Measurements from ENCODE around the gene NDUFA1.

Gene NDUFA1

DNA sequence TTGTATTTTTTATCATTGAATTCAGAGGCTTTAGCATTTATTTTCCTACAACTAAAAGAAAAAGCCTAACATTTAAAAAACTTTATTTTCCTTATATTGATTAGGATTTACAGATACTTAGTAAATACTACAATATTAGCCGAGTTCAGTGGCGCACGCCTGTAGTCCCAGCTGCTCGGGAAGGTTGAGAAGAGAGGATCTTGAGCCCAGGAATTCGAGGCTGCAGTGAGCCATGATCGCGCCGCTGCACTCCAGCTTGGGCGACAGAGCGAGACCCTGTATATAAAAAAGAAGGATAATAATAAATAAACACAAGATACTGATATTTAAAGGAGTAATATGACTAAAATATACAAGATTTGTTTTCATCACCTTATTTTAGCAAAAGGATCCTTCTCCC lies 18.2 kb upstream of the NDUFA1 start:
- TF ChIP-seq, protein P1, sequence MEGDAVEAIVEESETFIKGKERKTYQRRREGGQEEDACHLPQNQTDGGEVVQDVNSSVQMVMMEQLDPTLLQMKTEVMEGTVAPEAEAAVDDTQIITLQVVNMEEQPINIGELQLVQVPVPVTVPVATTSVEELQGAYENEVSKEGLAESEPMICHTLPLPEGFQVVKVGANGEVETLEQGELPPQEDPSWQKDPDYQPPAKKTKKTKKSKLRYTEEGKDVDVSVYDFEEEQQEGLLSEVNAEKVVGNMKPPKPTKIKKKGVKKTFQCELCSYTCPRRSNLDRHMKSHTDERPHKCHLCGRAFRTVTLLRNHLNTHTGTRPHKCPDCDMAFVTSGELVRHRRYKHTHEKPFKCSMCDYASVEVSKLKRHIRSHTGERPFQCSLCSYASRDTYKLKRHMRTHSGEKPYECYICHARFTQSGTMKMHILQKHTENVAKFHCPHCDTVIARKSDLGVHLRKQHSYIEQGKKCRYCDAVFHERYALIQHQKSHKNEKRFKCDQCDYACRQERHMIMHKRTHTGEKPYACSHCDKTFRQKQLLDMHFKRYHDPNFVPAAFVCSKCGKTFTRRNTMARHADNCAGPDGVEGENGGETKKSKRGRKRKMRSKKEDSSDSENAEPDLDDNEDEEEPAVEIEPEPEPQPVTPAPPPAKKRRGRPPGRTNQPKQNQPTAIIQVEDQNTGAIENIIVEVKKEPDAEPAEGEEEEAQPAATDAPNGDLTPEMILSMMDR (conservative IDR thresholded peaks at IDR 0.05; ENCODE audit: low read length) = no peak
- H3K4me3 ChIP-seq (ENCODE audit: low read length) = peak overlapping the region; percentile 55
- DNase-seq (ENCODE audit: low read depth) = no peak

DNA sequence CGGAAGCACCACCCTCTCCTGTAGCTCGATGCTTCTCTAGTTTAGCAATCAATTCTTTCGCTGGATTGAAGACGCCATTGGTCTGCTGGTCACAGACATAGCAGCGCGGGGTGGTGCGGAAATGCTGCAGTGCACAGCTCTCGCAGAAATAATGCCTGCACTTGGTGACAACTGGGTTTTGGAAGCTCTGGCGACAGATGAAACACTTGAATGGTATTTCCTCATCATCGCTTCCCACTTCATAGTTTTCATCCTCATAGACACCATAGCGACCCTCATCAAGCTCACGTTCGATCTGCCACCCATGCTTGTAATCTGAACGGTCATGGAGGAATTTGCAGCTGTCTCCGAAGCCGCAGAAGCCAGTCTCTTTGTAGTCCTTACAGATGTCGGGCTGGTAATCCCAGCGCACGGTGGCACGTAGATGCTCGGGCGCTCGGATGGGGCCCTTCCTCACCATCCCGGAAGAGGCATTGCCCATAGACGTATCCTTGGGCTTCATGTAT lies 953 bp upstream of the NDUFA1 start:
- H3K4me3 ChIP-seq (ENCODE audit: low read length) = peak overlapping the region; percentile 78
- peak; percentile 31 for DNase-seq (ENCODE audit: low read depth)
- TF ChIP-seq, protein P1 (conservative IDR thresholded peaks at IDR 0.05; ENCODE audit: low read length) = no peak

DNA sequence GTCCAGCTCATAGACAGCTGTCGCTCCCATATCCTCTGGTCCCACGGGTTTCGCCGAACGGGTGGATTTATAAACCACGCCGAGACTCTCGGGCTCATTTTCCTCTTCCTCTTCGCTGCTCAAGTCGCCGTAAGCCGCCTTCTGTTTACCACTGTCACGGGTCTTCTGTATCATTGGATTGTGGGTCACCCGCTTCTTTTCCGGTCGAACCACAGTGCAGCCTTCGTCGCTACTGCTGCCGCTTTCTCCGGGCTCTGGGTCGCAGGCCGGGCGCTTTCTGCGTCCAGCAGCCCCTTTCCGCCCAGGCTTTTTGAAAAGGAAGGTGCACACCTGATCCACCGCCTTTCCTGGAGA lies 410 bp upstream of the NDUFA1 start:
- TF ChIP-seq, protein P1 (conservative IDR thresholded peaks at IDR 0.05; ENCODE audit: low read length) = no peak
- DNase-seq (ENCODE audit: low read depth) = no peak
- peak overlapping the region; percentile 78 for H3K4me3 ChIP-seq (ENCODE audit: low read length)

DNA sequence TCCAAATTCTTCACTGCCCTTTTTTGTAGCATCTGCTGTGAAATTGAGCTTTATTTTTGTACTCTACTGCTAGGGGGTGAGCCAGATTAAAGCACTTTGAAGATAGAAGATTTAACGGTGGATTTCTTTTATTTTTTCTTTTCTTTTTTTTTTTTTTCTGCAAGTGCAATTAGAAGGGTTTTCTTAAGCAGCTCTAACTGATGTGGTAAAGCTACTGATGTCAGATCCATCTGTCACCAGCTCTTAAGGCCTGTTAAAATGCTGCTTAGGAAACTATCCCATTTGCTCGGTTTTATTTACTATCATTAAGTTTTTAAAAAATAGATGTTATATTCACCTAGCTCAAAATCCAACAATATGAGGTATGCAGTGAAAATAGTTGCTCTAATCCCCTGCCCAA lies 7.1 kb downstream of the NDUFA1 start:
- no peak for DNase-seq (ENCODE audit: low read depth)
- no peak overlapping the region for H3K4me3 ChIP-seq (ENCODE audit: low read length)
- TF ChIP-seq, protein P1 (conservative IDR thresholded peaks at IDR 0.05; ENCODE audit: low read length) = no peak

DNA sequence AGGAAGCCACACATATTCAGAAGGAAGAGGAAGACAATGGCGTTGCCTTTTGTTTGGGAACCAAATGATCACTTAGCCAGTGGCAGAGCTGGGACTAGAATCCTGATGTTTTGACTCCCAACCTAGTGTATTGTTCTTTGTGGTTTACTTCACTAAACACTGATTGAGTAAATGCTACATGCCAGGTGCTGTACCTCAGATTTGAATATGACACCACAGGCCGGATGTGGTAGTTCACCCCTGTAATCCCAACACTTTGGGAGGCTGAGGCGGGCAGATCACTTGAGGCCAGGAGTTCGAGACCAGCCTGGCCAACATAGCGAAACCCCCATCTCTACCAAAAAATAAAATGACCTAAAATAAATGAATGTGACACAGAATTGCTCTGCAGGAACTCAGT lies 8.4 kb downstream of the NDUFA1 start:
- no peak overlapping the region for H3K4me3 ChIP-seq (ENCODE audit: low read length)
- DNase-seq (ENCODE audit: low read depth) = no peak
- TF ChIP-seq, protein P1 (conservative IDR thresholded peaks at IDR 0.05; ENCODE audit: low read length) = no peak

DNA sequence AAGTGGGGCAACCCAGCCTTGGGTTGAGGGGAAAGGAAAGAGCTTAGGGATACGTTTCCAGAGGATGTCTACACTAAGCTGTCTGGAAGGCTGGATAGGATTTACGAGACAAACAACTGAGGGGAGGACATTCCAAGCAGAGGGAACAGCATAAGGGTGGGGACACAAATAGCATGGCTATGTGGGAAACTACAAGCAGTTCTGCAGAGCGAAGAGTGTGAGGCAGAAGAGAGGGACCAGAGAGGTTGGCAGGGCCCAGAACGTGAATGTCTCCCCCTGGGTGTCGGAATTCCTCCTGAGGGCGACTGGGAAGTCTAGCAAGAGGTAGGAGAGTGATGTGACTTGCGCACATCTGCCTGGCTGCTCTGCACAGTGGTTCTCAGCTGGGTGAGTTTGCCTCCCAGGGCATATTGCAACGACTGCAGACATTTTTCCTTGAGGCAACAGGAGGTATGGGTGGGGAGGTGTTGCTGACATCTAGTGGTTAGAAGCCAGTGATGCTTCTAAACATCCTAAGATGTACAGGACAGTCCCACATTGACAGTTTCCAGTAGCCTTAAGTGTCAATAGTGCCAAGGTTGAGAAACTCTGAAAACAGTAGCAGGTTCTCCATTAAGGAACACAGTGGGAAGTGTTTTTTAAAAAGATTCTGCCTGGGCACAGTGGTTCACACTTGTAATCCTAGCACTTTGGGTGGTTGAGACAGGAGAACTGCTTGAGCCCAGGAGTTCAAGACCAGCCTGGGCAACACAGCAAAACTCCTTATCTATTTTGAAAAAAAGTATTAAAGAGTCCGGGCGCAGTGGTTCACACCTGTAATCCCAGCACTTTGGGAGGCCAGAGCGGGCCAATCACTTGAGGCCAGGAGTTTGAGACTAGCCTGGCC lies 9.2 kb downstream of the NDUFA1 start:
- H3K4me3 ChIP-seq (ENCODE audit: low read length) = no peak overlapping the region
- peak; percentile 70 for DNase-seq (ENCODE audit: low read depth)
- TF ChIP-seq, protein P1 (conservative IDR thresholded peaks at IDR 0.05; ENCODE audit: low read length) = peak; percentile 79

All from AG10803 (cell line).